AG08395 (cell line): ENCODE data around the gene MUC5B.
"Not testable (repeated sequence)": the region's sequence is repeated elsewhere in the genome, so short reads cannot be mapped to it uniquely, and the experiment has no call there.

Source experiments
- DNase-seq: peaks from one replicate; pipeline ENCODE4 v3.0.0; 2012; ENCODE audit warnings: mixed read lengths, low spot score

Gene MUC5B

DNA sequence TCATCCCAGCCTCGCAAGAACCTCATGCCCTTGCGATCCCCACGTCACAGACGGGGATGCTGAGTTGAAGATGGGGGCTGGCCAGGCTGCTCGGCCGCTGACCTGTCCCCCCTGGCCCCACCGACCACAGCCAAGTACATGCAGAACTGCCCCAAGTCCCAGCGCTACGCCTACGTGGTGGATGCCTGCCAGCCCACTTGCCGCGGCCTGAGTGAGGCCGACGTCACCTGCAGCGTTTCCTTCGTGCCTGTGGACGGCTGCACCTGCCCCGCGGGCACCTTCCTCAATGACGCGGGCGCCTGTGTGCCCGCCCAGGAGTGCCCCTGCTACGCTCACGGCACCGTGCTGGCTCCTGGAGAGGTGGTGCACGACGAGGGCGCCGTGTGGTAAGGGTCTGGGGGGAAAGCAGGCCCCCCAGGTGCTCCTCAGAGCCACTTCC lies 10.0 kb downstream of the MUC5B start:
- no peak for DNase-seq

DNA sequence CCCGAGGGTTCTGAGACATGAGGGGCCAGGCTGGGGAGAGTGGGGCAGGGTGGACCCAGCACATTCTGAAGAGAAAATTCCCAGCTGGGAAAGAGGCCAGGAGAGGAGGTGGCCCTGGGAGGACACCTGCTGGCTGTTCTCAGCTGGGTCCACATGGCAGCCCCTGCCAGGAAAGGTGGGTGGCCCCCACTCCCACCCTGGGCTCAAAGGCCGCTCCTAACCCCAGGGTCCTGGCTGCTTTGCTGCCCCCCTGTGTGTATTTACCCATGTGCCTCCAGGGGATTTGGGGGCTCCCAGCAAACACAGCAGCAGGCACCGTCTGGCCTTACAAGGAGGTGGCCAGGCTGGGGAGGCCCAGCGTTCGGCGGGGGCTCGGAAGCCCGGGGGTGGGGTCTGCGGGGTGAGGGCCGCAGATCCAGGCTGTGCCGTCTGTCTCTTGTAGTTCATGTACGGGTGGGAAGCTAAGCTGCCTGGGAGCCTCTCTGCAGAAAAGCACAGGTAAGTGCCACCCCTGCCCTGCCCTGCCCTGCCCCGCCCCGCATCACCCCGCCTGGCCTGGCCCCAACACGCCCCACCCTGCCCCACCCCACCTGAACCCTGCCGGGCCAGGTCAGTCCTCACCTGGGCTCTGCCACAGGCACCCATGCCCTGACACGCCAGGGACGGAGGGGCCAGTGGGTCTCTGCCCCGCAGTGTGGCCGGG lies 10.6 kb downstream of the MUC5B start:
- no peak for DNase-seq

DNA sequence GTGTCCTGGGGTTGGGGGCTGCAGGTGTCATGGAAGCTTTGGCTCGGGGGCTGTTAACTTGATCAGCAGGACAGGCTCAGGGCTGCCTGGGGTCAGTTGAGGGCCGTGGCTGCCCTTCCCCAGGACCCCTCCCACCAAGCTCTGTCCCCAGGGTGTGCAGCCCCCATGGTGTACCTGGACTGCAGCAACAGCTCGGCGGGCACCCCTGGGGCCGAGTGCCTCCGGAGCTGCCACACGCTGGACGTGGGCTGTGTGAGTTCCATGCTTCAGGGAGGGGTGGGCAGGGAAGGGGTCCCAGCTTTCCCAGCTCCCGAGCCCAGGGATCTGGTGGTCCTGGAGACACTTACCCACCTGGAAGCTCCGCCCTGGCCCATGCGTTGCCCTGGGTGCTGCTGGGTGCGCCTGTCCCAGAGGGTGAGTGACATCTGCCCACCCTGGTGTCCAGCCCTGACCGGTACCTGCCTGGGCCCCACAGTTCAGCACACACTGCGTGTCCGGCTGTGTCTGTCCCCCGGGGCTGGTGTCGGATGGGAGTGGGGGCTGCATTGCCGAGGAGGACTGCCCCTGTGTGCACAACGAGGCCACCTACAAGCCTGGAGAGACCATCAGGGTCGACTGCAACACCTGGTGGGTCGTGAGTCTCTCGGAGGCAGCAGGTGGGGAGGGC lies 11.3 kb downstream of the MUC5B start:
- DNase-seq = no peak

DNA sequence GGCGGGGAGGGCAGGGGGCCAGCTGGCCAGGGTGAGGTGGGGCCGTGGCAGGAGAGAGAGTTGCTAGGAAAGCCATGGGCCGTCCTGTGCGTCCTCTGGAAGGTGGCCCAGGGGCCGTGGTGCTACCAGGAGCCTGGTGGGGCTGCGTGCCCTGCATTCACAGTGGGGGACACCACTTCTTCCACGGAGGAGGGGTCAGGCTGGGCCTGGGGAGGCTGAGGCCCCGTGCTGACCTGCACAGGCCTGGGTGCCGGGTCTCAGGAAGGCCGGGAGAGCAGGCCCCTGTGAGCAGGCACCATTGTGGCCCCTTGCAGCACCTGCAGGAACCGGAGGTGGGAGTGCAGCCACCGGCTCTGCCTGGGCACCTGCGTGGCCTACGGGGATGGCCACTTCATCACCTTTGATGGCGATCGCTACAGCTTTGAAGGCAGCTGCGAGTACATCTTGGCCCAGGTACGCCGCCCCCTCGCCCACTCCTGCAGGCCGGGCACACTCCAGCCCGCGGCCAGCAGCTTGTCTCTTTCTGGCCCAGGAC lies 12.0 kb downstream of the MUC5B start:
- no peak for DNase-seq

DNA sequence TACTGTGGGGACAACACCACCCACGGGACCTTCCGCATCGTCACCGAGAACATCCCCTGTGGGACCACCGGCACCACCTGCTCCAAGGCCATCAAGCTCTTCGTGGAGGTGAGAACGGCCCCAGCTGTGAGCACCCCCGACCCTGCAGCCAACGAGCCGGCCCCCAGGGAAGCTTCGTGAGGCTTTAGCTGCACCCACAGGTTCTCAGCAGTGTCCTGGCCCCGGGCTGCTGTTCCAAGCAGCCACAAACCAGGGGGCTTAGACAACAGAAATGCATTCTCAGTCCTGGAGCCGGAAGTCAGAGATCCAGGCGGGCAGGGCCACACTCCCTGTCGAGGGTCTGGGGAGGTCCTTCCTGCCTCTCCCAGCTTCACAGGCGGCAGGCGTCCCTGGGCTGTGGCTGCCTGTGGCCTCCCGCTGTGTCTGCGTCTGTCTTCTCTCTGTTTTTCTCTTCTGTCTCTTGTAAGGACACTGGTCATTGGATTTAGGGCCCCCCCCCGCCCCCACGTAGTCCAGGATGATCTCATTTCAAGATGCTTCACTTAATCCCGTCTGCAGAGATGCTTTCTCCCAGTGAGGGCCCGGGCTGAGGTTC lies 12.5 kb downstream of the MUC5B start:
- no peak for DNase-seq

DNA sequence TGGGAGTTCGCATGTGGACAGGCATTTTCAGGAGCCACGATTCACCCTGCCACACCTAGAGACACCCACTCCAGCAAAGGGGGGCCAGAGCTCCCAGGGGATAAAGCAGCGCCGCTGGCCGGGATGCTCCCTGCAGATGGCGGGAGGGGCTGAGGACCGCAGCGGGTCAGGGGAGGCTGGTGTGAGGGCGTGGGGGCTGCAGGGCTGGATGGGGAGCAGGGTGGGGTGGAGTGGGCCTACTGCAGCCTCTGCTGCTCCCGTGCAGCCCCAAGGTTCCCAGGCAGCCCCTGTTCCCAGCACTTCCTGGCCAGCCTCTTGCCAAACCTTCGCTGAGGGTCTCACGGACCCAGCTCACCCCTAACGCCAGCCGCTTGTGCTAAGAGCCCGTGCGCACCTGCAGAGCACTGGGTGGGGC lies 13.0 kb downstream of the MUC5B start:
- no peak for DNase-seq

DNA sequence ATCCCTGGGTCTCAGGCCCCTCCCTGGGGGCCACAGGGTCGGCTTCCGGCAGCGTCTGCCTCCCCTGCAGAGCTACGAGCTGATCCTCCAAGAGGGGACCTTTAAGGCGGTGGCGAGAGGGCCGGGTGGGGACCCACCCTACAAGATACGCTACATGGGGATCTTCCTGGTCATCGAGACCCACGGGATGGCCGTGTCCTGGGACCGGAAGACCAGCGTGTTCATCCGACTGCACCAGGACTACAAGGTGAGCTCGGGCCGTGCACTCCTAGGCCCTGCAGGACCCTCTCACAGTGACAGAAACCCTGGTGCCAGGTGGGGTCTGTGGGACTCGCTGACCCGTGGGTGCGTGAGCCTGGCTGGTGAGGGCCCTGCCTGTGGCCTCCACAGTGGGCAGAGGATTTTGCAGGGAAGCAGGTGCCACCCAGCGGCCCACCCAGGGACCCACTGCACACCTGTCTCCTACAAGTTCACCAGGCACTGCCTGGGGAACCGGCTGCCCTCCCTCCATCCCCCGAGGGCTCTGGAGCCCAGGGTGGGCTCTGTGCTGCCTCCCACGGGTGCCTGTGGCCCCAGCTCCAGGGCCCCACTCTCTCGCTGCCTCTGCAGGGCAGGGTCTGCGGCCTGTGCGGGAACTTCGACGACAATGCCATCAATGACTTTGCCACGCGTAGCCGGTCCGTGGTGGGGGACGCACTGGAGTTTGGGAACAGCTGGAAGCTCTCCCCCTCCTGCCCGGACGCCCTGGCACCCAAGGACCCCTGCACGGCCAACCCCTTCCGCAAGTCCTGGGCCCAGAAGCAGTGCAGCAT lies 13.7 kb downstream of the MUC5B start:
- no peak for DNase-seq

DNA sequence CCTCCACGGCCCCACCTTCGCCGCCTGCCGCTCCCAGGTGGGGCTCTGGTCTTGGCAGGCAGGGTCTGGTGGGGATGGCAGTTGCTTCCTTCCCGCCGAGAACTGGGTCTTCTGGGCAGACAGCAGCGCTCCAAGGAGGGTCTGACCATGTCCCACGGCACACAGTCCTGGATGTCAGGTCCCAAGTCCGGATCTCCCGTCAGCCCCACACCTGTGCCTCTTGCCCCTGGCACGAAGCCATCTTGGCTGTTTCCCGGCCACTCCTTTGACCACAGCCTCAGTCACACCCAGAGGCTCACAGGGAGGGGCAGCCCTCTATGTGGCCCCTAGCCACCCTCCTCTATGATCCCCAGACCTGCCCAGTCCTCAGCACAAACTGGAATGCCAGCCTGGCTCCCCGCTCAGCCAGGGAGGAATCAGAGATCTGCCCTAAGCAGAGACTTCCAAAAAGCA lies 14.3 kb downstream of the MUC5B start:
- no peak for DNase-seq

DNA sequence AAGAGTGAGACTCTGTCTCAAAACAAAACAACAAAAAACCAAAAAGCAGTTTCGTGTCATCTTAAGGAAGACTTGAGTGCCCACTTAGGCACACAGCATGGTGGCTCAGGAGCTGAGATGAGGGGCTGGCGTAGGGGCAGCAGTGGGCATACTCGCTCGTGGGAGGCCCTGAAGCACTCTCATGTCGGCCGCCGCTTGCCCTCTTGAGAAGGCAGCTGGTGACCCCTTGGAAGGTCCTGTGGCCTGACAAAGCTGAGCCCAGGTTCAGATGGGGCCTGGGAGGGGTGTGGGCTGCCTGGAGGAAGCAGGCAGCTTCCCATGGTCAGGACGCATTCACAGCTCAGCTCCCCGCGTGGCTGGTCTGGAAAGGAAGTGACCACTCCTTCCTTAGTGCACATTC lies 15.0 kb downstream of the MUC5B start:
- no peak for DNase-seq

DNA sequence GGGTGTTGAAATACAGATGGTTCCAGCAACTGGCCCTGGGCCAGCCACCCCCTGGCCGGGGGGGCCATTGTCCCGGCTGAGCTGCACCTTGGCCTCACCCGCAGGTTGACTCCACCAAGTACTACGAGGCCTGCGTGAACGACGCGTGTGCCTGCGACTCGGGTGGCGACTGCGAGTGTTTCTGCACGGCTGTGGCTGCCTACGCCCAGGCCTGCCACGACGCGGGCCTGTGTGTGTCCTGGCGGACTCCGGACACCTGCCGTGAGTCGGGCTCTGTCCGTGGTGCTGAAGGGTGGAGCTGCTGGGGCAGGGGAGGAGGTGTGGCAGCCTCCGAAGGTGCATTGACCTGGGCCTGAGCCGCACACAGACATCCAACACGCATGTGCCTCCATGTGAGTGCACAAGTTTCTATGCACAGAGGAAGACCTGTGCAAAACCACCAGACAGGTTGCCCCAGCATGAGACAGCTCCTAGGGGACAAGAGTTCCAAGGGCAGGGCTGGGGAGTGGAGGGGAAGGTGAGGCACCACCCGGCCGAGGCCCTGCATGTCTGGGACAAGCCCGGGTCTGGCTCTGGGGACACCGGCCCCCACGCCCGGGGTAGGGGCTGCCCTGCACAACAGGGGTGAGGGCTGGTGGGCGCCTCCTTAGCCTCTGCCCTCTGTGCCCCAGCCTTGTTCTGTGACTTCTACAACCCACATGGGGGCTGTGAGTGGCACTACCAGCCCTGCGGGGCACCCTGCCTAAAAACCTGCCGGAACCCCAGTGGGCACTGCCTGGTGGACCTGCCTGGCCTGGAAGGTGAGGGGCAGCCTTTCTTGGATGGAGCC lies 16.1 kb downstream of the MUC5B start:
- no peak for DNase-seq

DNA sequence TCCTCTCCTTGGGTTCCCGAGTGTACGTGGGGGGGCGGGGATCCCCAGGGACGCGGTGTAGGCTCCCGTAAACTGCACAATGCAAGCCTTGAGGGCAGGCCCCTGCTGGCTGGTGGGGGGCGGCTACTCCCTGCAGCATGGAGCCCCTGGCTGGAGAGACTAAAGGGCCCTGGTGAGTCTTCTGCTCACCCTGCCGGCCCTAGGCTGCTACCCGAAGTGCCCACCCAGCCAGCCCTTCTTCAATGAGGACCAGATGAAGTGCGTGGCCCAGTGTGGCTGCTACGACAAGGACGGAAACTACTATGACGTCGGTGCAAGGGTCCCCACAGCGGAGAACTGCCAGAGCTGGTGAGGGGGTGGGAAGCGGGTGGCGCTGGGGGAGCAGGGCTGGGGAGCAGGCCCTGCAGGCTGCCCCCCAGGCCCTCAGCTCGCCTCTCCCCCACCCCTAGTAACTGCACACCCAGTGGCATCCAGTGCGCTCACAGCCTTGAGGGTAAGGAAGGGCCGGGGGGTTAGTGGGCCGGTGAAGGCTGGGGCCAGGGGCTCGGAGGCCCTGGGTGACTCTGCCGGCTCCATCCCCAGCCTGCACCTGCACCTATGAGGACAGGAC lies 16.8 kb downstream of the MUC5B start:
- DNase-seq = no peak

DNA sequence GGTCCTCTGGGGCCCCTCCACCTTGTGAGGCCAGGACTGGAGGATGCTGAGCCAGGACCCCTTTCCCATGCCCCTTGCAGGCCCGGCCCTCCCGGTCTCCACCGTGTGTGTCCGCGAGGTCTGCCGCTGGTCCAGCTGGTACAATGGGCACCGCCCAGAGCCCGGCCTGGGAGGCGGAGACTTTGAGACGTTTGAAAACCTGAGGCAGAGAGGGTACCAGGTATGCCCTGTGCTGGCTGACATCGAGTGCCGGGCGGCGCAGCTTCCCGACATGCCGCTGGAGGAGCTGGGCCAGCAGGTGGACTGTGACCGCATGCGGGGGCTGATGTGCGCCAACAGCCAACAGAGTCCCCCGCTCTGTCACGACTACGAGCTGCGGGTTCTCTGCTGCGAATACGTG lies 17.9 kb downstream of the MUC5B start:
- DNase-seq = no peak

DNA sequence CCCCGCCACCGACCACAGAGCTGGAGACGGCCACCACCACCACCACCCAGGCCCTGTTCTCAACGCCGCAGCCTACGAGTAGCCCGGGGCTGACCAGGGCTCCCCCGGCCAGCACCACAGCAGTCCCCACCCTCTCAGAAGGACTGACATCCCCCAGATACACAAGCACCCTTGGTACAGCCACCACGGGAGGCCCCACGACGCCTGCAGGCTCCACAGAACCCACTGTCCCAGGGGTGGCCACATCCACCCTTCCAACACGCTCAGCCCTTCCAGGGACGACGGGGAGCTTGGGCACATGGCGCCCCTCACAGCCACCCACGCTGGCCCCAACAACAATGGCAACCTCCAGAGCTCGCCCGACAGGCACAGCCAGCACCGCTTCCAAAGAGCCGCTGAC lies 18.8 kb downstream of the MUC5B start:
- no peak for DNase-seq

DNA sequence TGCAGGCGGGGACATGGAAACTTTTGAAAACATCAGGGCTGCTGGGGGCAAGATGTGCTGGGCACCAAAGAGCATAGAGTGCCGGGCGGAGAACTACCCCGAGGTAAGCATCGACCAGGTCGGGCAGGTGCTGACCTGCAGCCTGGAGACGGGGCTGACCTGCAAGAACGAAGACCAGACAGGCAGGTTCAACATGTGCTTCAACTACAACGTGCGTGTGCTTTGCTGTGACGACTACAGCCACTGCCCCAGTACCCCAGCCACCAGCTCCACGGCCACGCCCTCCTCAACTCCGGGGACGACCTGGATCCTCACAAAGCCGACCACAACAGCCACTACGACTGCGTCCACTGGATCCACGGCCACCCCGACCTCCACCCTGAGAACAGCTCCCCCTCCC lies 19.4 kb downstream of the MUC5B start:
- DNase-seq = no peak

DNA sequence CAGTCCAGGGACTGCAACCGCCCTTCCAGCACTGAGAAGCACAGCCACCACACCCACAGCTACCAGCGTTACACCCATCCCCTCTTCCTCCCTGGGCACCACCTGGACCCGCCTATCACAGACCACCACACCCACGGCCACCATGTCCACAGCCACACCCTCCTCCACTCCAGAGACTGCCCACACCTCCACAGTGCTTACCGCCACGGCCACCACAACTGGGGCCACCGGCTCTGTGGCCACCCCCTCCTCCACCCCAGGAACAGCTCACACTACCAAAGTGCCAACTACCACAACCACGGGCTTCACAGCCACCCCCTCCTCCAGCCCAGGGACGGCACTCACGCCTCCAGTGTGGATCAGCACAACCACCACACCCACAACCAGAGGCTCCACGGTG lies 19.9 kb downstream of the MUC5B start:
- not testable (repeated sequence) for DNase-seq

DNA sequence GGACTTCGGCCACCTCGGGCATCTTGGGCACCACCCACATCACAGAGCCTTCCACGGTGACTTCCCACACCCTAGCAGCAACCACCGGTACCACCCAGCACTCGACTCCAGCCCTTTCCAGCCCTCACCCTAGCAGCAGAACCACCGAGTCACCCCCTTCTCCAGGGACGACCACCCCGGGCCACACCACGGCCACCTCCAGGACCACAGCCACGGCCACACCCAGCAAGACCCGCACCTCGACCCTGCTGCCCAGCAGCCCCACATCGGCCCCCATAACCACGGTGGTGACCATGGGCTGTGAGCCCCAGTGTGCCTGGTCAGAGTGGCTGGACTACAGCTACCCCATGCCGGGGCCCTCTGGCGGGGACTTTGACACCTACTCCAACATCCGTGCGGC lies 20.7 kb downstream of the MUC5B start:
- DNase-seq = not testable (repeated sequence)

DNA sequence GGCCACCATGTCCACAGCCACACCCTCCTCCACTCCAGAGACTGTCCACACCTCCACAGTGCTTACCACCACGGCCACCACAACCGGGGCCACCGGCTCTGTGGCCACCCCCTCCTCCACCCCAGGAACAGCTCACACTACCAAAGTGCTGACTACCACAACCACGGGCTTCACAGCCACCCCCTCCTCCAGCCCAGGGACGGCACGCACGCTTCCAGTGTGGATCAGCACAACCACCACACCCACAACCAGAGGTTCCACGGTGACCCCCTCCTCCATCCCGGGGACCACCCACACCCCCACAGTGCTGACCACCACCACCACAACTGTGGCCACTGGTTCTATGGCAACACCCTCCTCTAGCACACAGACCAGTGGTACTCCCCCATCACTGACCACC lies 21.7 kb downstream of the MUC5B start:
- DNase-seq = not testable (repeated sequence)

DNA sequence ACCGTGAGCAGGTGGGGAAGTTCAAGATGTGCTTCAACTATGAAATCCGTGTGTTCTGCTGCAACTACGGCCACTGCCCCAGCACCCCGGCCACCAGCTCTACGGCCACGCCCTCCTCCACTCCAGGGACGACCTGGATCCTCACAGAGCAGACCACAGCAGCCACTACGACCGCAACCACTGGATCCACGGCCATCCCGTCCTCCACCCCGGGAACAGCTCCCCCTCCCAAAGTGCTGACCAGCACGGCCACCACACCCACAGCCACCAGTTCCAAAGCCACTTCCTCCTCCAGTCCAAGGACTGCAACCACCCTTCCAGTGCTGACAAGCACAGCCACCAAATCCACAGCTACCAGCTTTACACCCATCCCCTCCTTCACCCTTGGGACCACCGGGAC lies 22.9 kb downstream of the MUC5B start:
- DNase-seq = not testable (repeated sequence)

DNA sequence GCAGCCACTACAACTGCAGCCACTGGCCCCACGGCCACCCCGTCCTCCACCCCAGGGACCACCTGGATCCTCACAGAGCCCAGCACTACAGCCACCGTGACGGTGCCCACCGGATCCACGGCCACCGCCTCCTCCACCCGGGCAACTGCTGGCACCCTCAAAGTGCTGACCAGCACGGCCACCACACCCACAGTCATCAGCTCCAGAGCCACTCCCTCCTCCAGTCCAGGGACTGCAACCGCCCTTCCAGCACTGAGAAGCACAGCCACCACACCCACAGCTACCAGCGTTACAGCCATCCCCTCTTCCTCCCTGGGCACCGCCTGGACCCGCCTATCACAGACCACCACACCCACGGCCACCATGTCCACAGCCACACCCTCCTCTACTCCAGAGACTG lies 23.4 kb downstream of the MUC5B start:
- DNase-seq = not testable (repeated sequence)

DNA sequence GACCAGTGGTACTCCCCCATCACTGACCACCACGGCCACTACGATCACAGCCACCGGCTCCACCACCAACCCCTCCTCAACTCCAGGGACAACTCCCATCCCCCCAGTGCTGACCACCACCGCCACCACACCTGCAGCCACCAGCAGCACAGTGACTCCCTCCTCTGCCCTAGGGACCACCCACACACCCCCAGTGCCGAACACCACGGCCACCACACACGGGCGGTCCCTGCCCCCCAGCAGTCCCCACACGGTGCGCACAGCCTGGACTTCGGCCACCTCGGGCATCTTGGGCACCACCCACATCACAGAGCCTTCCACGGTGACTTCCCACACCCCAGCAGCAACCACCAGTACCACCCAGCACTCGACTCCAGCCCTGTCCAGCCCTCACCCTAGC lies 24.2 kb downstream of the MUC5B start:
- not testable (repeated sequence) for DNase-seq

DNA sequence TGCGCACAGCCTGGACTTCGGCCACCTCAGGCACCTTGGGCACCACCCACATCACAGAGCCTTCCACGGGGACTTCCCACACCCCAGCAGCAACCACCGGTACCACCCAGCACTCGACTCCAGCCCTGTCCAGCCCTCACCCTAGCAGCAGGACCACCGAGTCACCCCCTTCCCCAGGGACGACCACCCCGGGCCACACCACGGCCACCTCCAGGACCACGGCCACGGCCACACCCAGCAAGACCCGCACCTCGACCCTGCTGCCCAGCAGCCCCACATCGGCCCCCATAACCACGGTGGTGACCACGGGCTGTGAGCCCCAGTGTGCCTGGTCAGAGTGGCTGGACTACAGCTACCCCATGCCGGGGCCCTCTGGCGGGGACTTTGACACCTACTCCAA lies 26.1 kb downstream of the MUC5B start:
- DNase-seq = not testable (repeated sequence)
